AG10803 (cell line): ENCODE measurements around the gene PKDCC.

ENCODE experiments used
- DNase-seq: peaks from one replicate; pipeline ENCODE4 v3.0.0; 2010; ENCODE audit warnings: low read depth
- H3K4me3 ChIP-seq: 2 replicates; pipeline ENCODE4 v1.5.1; 2011; ENCODE audit warnings: mild to moderate bottlenecking, low read length, control low read depth
- CTCF ChIP-seq: conservative IDR thresholded peaks from 2 replicates; pipeline ENCODE4 v1.5.1; 2011; ENCODE audit warnings: mild to moderate bottlenecking, low read length, control low read depth, inconsistent platforms

PKDCC gene

GRCh38 chr2:42008241-42008921, 39.4 kb upstream of the PKDCC start:
- TF ChIP-seq CTCF, result no peak
- H3K4me3 ChIP-seq, result no peak overlapping the region
- peak; percentile 58 for DNase-seq

- DNase-seq, result peak; percentile 30
- no peak for TF ChIP-seq CTCF
- H3K4me3 ChIP-seq, result no peak overlapping the region
Observed at GRCh38 chr2:42009657-42010580, 37.9 kb upstream of the PKDCC start.

- no peak for TF ChIP-seq CTCF
Observed at GRCh38 chr2:42010743-42011298, 37.0 kb upstream of the PKDCC start.

GRCh38 chr2:42012137-42012536, 35.7 kb upstream of the PKDCC start:
- TF ChIP-seq CTCF, result no peak
- DNase-seq, result no peak
- H3K4me3 ChIP-seq, result no peak overlapping the region

More at GRCh38 chr2:42010743-42011298, 37.0 kb upstream of the PKDCC start:
- no peak overlapping the region for H3K4me3 ChIP-seq
- DNase-seq, result peak; percentile 91

GRCh38 chr2:42012651-42013050, 35.2 kb upstream of the PKDCC start:
- 0 out of 2 replicates have a peak, but pooled peaks have one; percentile 1 for TF ChIP-seq CTCF

GRCh38 chr2:42013409-42013808, 34.4 kb upstream of the PKDCC start:
- peak; percentile 28 for DNase-seq

More at GRCh38 chr2:42012651-42013050, 35.2 kb upstream of the PKDCC start:
- H3K4me3 ChIP-seq, result no peak overlapping the region
- no peak for DNase-seq

More at GRCh38 chr2:42013409-42013808, 34.4 kb upstream of the PKDCC start:
- TF ChIP-seq CTCF, result no peak
- no peak overlapping the region for H3K4me3 ChIP-seq
